Panc1 (cell line): ENCODE data around the gene NRG2. TPM values are rescaled to one million over a fixed set of nuclear protein-coding genes. Genes with fewer than 3 reads are reported as not detected.

Source experiments
- ATAC-seq: fragments of 200-7000 bp; cut with Tn5 transposase; 2 replicates; pipeline ENCODE4 v1.9.1; 2020; ENCODE audit warnings: mild to moderate bottlenecking, moderate library complexity
- BruUV-seq: library from RNA; stranded (reverse); fragments of 400-500 nt; replicated peaks from 2 replicates; lab custom pipeline; 2021; lab: Mats Ljungman, UMichigan
- CTCF ChIA-PET: fragments of 300-600 bp; sonication (Branson Sonifier 250); formaldehyde crosslinking; loops from one replicate; lab custom pipeline; 2022; ENCODE audit warnings: antibody characterized with exemption; lab: Charles Lee
- POLR2A ChIA-PET: fragments of 300-600 bp; sonication (Branson Sonifier 250); formaldehyde crosslinking; loops from one replicate; lab custom pipeline; 2022; ENCODE audit warnings: antibody characterized with exemption; lab: Charles Lee
- DNase-seq: peaks from one replicate; pipeline ENCODE4 v3.0.0-alpha.2; 2010; ENCODE audit warnings: low read depth, low spot score
- H3K27ac ChIP-seq: 2 replicates; pipeline ENCODE4 v1.5.1; 2011; ENCODE audit warnings: mild to moderate bottlenecking, low read length, inconsistent platforms
- H3K27me3 ChIP-seq: fragments of 200-500 bp; sonication (Bioruptor generic); 2 replicates; pipeline ENCODE4 v1.6.0; 2014; ENCODE audit warnings: low read length, inconsistent platforms; ENCODE audit not compliant: control insufficient read depth, insufficient read depth
- H3K36me3 ChIP-seq: fragments of 200-500 bp; sonication (Bioruptor generic); 2 replicates; pipeline ENCODE4 v1.5.1; 2014; ENCODE audit warnings: inconsistent platforms, mild to moderate bottlenecking, low read length, moderate library complexity; ENCODE audit not compliant: control insufficient read depth, insufficient read depth
- H3K4me1 ChIP-seq: 2 replicates; pipeline ENCODE4 v1.5.1; 2011; ENCODE audit warnings: inconsistent platforms, mild to moderate bottlenecking, low read length, moderate library complexity; ENCODE audit not compliant: control insufficient read depth, insufficient read depth
- H3K4me3 ChIP-seq, 2 experiments: 2 replicates each; pipeline ENCODE4 v1.5.1; 2011 to 2012; ENCODE audit warnings: low read depth in 2 of 2, low read length in 2 of 2, mild to moderate bottlenecking in 2 of 2, inconsistent platforms in 1 of 2, moderate library complexity in 1 of 2
- H3K9me3 ChIP-seq: fragments of 200-500 bp; sonication (Bioruptor generic); 2 replicates; pipeline ENCODE4 v1.5.1; 2014; ENCODE audit warnings: low read depth, mild to moderate bottlenecking, inconsistent platforms, low read length, moderate library complexity; ENCODE audit not compliant: control insufficient read depth, insufficient read depth
- CTCF ChIP-seq: fragments of 450-650 bp; IDR thresholded peaks from 2 replicates; pipeline ENCODE4 v1.5.1; 2017; ENCODE audit warnings: mild to moderate bottlenecking
- POLR2AphosphoS5 ChIP-seq: IDR thresholded peaks from 2 replicates; pipeline ENCODE4 v1.6.1; 2012; ENCODE audit warnings: mild to moderate bottlenecking, low read depth, low read length, moderate library complexity
- REST ChIP-seq, 2 experiments: IDR thresholded peaks; 2 replicates each; pipeline ENCODE4 v1.6.1; 2011 to 2012; ENCODE audit warnings: low read depth in 2 of 2, control low read depth in 1 of 2, low read length in 1 of 2, mild to moderate bottlenecking in 1 of 2, moderate library complexity in 1 of 2; ENCODE audit not compliant: insufficient read depth in 1 of 2
- SIN3A ChIP-seq: IDR thresholded peaks from 2 replicates; pipeline ENCODE4 v1.6.1; 2012; ENCODE audit warnings: low read depth, mild to moderate bottlenecking, low read length, moderate library complexity, borderline replicate concordance; ENCODE audit not compliant: insufficient read depth
- TCF7L2 ChIP-seq: IDR thresholded peaks from 2 replicates; pipeline ENCODE4 v1.6.1; 2011; ENCODE audit warnings: mild to moderate bottlenecking, low read depth, low read length, inconsistent platforms
- in situ Hi-C: cut with HindIII; loops from 2 replicates; pipeline ENCODE4 v1.10.0; 2016; ENCODE audit warnings: low sequenced_read_pairs, low pct_unique_long_range_greater_than_20kb
- intact Hi-C: fragments of 100-400 bp; cut with micrococcal nuclease; formaldehyde crosslinking; loops from one replicate; pipeline ENCODE4 v1.10.0; 2022; ENCODE audit not compliant: unreplicated experiment
- total RNA-seq: library from RNA; stranded (reverse); gene quantifications from one replicate; pipeline ENCODE4 v1.2.1, GENCODE V29; 2021; ENCODE audit not compliant: unreplicated experiment

NRG2 gene
- total RNA-seq, 1 experiment from 2014 or later: 20.2 TPM

GRCh38 chr5:140049713-140050112, 6.6 kb upstream of the NRG2 start:
- no peaks in the 10 kb centered on the region for H3K36me3 ChIP-seq
- no peaks in the 10 kb centered on the region for H3K9me3 ChIP-seq
- BruUV-seq: no TSS peak
- no peaks in the 10 kb centered on the region for H3K4me1 ChIP-seq
- POLR2A ChIA-PET: no interaction called here
- CTCF ChIA-PET: no interaction called here
- no peak for DNase-seq
- H3K27me3 ChIP-seq: no peaks in the 10 kb centered on the region; the same call in 1 of the 2 replicates
- TF ChIP-seq REST (IDR thresholded peaks at IDR 0.05; ENCODE audit: insufficient read depth in 1 of 2, low read depth in 2 of 2, low read length in 1 of 2): no peak
- TF ChIP-seq CTCF: no peak
- TF ChIP-seq POLR2AphosphoS5: no peak
- TF ChIP-seq TCF7L2: no peak
- no peak for TF ChIP-seq SIN3A
- ATAC-seq: no peak
- H3K27ac ChIP-seq: no peak overlapping the region
- in situ Hi-C loops: no loop called here
- intact Hi-C loops: no loop called here
- H3K4me3 ChIP-seq: no peak overlapping the region

GRCh38 chr5:140049205-140049604, 6.1 kb upstream of the NRG2 start:
- ATAC-seq (0 out of 2 replicates have a peak, but pooled peaks have one; percentile 62), DNase-seq (no peak)
- no TSS peak for BruUV-seq
- intact Hi-C loops (no loop called here), in situ Hi-C loops (no loop called here)
- Histone ChIP-seq H3K27ac (no peak overlapping the region), H3K27me3 (no peaks in the 10 kb centered on the region), H3K4me1 (peaks cover under 1% of the 10 kb centered on the region; the same call in 1 of the 2 replicates), H3K9me3 (no peaks in the 10 kb centered on the region), H3K4me3 (no peak overlapping the region), H3K36me3 (no peaks in the 10 kb centered on the region)
- CTCF ChIA-PET: interaction anchor here (0.7 kb wide), 1 partner anchor 162 kb away, joined by 4 read pairs; no protein-coding TSS in a partner anchor
- POLR2A ChIA-PET: no interaction called here
- TF ChIP-seq SIN3A (no peak), TCF7L2 (no peak), CTCF (no peak), POLR2AphosphoS5 (no peak)
